ENCODE measurements around the gene SDK2.

The SDK2 gene

GRCh38 chr17:73435412-73435811, 208.8 kb downstream of the SDK2 start:
- DNase-seq = no peak

DNA sequence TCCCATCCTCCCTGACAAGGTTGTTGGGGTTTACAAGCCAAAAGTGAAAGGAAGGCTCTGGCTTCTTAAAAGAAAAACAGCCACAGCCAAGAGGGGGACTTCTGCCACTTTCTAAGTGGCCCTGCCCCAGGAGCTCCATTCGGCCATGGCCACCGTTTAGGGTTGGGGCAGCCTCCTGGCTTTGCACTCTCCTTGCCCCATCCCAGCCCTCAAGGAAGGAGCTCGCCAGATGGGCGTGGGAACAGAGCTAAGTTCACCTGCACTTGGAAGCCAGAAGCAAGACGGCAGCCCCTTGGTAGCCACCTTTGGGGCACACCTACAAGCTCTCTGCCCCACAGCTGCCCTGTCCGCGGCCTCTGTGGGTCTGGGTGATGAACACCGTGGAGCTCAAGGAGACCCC, 210.1 kb downstream of the SDK2 start:
- DNase-seq = no peak

DNA sequence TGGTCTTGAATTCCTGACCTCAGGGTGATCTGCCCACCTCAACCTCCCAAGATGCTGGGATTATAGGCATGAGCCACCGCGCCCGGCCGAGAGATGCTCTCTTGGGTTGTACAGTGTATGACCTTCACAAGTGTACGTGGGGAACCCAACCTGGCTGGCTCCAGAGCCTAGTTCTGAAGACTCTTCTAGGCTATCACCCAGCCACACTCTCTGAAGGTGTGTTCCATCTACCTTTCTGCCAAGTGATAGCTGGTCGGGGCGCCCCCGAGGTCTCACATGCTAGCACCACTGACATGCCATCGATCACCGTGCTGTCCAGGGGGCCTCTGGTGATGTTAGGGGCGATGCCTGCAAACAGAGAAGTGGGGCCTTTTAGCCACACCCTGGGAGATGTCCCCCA, 210.7 kb downstream of the SDK2 start:
- DNase-seq = no peak

- no peak for DNase-seq
Measured at GRCh38 chr17:73432624-73433190, 211.5 kb downstream of the SDK2 start.

GRCh38 chr17:73431401-73432205, 212.6 kb downstream of the SDK2 start:
- DNase-seq = no peak

DNA sequence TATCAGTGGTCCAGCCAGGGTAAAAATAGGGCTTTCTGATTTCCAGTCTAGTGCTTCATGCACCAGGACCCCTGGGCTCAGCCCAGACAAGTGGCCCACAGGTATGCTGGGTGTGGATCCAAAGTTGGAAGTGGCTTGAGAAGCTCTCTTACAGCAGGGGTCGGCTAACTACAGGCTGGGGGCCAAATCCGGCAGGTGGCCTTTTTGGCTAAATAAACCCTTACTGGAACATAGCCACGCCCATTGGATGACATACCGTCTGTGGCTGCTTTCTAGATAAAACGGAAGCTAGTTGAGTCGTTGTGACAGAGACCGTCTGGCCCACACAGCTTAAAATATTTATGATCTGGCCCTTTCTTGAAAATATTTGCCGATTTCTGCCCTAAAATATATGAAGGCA, 213.4 kb downstream of the SDK2 start:
- peak; percentile 34 for DNase-seq

GRCh38 chr17:73430165-73430680, 214.0 kb downstream of the SDK2 start:
- no peak for DNase-seq

DNA sequence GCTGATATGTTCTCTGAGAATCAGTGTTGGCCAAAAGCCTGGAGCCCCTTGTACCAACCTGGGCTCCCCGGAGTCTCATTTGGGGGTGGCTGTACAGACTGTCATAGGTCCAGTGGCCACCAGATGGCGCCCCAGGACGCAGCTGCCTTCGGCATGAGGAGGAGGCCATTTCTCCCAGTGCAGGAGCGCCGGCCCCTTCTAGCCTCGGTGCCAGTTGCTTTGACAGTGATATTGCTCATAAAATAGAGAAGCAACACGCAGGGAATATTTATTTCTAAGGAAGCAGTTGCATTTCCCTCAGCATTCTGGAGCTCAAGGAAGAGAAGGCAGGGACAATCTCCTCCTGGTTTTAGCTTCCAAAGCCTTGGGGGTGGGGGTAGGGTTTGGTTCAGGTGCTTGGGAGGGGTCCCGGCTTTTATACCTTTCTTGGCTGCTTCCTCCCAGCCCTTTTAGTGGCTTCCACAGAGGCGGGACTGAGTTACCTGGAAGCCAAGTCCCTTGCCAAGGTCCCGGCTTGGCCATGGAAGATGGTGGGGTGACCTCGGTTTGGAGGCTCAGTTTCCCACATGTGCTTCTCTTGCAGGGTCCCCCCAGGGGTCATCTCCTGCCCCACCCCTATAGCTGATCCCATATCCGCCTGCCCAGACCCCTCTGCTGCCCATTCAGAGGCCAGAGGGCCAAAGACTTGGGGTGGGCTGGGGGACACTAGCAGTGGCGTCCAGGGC, 214.6 kb downstream of the SDK2 start:
- DNase-seq = peak; percentile 76

DNA sequence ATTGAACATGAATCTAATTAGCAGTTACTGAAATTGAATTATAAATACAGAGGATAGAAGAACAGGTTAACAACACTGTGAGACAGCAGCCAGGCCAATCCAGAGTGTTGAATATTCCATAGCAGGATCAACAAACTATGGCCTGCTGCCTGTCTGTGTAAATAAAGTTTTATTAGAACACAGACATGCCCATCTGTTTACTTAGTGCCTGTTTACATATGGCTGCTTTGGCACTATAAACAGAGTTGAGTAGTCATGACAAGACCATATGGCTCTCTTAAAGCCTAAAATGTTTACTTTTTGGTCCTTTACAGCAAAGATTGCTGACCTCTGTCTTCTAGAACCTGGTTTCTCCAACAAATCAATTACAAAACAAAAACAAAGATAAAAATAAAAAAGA, 217.0 kb downstream of the SDK2 start:
- DNase-seq = no peak

GRCh38 chr17:73424571-73424970, 219.7 kb downstream of the SDK2 start:
- DNase-seq = no peak

DNA sequence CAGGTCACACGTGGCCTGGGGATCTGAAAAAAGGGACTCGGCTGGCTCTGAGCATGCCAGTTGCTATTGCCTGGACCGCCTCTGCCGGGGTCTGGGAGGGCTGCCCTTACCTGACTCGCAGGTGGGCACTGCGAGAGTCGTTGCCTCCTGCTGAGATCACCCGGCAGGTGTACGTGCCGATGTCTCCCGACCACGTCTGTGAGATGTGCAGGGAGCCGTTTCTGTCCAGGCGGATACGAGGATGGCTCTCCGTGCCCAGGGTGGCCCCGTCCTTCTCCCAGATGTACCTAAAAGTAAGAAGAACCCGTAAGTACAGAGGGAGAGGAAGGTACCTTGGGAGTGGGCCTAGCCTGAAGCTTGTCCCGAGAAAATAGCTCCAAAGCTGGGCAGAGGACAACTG, 220.4 kb downstream of the SDK2 start:
- no peak for DNase-seq

GRCh38 chr17:73423159-73423715, 221.0 kb downstream of the SDK2 start:
- no peak for DNase-seq

- DNase-seq = no peak
Measured at GRCh38 chr17:73422121-73422520, 222.1 kb downstream of the SDK2 start.

DNA sequence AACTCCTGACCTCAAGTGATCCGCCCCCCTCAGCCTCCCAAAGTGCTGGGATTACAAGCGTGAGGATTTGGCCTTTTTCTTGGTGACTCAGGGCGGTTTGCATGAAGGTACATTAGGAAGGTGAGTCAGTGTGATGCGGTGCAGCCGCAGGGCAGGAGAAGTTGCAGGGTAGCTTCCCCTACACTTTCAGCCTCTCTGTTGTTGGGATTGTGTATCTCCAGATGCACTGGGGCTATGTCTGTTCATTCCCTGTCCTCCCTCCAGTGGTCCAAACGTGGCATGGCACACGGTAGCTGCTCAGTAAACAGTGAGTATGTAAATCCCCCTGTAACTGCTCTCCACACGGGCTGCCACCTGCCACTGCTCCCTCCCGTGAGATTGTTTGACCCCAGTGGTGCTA, 223.3 kb downstream of the SDK2 start:
- DNase-seq = no peak

- DNase-seq = no peak
Measured at GRCh38 chr17:73419881-73420280, 224.4 kb downstream of the SDK2 start.

GRCh38 chr17:73419051-73419450, 225.2 kb downstream of the SDK2 start:
- DNase-seq = no peak

DNA sequence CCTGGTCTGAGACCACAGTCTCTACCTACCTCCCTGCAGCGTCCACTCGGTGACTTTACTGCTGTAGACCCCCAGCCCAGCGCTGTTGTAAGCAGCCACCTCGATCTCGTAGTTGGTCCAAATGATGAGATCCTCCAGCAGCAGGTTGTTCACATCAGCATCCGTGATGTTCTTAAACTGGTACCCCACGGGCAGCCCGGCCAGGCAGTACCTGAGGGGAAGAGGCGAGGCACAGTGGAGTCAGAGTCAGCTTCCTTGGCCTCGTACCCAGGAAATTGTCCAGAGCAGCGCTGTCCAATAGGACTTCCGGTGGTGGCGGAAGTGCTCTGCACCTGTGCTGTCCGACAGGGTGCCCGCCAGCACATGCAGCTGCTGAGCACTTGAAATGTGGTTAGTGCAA, 228.5 kb downstream of the SDK2 start:
- DNase-seq = no peak

DNA sequence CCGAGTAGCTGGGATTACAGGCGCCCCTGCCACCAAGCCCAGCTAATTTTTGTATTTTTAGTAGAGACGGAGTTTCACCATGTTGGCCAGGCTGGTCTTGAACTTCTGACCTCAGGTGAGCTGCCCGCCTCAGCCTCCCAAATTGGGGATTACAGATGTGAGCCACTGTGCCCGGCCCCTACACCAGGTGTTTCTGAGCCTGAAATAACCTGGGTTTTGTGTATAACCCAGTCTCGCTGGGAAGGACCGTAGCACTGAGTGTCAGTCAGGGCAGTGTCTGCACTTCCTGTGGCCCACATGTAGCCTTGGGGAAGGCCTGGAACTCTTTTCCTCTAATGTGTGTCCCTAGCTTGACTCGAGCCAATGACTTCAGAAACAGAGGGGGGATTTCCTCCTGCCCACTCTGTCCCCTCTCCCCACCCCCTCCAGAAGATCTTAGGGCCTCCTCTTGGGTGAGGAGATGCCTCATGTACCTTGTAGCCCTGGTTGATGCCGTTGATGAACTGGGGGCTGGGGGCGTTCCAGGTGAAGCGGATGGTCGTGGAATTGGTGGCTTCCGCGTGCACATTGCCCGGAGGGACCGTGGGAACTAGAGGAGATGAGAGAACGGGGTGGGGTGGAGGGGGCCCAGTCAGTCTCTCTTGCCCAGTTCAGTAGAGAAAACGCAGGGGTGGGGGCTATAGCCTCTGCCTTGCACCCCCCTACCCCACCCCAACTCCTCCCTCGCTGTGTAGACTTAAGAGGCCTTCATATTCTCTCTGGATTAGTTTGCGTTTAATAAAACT, 229.9 kb downstream of the SDK2 start:
- DNase-seq = no peak

- no peak for DNase-seq
Measured at GRCh38 chr17:73412914-73413313, 231.3 kb downstream of the SDK2 start.

GRCh38 chr17:73411313-73411747, 232.9 kb downstream of the SDK2 start:
- no peak for DNase-seq

DNA sequence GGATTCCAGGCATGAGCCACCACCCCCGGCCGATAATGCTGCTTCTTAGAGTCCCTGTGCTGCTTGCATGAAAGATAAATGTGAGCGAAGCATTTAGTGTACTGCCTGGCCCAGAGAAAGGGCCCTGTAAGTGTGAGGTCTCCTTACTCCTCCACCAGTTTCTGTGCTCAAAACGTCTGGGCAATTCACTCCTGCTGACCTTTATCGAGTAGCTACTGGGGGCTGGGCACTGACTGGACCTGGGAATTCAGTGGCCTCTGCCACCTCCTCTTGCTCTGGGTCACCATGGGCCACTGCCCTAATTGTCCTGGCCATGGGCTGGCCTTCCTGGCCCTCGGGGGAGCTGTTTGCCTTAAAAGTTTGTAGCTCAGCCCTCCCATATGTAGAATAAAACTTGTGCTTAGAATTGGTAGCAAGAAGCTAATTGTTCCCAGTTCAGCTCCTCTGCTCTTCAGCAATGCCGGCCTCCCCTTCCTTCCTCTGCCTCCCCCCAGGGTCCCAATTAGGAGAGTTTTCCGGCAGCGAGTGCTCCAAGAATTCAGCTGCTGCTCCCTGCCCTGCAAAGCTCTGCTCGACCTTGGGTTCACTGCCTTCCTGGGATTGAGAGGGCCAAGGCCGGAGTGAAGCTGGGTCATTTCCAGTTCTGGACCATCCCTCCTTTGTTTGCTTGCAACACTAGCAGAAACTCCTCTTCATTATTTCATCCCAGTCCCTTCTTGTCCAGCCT, 233.5 kb downstream of the SDK2 start:
- DNase-seq = no peak

DNA sequence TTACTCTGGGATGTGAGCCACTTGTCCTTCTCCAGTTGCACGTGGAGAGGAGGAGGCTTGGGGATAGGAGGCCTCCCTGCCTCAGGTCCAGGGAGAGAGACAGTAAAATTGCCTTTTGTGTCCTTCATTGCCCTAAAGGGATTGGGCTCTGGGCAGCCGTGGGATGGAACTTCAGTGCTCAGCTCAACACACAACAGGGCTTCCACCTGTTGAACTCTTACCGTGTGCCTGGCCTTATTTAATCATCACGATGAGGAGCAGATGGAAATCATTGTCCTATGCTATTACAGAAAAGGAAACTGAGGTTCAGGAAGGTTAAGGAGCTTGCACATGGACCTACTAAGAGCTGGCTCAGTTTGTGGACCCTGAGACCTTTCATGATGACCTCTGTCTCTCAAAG, 240.0 kb downstream of the SDK2 start:
- DNase-seq = no peak

All from CD4-positive, alpha-beta T cell treated with Interleukin-15 for 1 hour (primary cell).